HG03280 (cell line): Measurements from ENCODE around the gene CRAMP1.

Experiments
- ATAC-seq: cut with Tn5 transposase; IDR thresholded peaks from one replicate; pipeline ENCODE4 v1.9.1; 2021; ENCODE audit warnings: mild to moderate bottlenecking, moderate library complexity; ENCODE audit not compliant: unreplicated experiment

Gene CRAMP1

GRCh38 chr16:1654505-1655268, 42.5 kb downstream of the CRAMP1 start:
- ATAC-seq: no peak

- no peak for ATAC-seq
Measured at GRCh38 chr16:1655269-1655807, 43.2 kb downstream of the CRAMP1 start.

GRCh38 chr16:1655909-1656807, 44.0 kb downstream of the CRAMP1 start:
- no peak for ATAC-seq

GRCh38 chr16:1656808-1657617, 44.9 kb downstream of the CRAMP1 start:
- ATAC-seq: no peak

GRCh38 chr16:1657841-1658240, 45.7 kb downstream of the CRAMP1 start:
- no peak for ATAC-seq

GRCh38 chr16:1659031-1659430, 46.9 kb downstream of the CRAMP1 start:
- ATAC-seq: no peak

GRCh38 chr16:1661826-1662225, 49.7 kb downstream of the CRAMP1 start:
- ATAC-seq: no peak

- ATAC-seq: no peak
Measured at GRCh38 chr16:1662543-1662942, 50.4 kb downstream of the CRAMP1 start.

- ATAC-seq: no peak
Measured at GRCh38 chr16:1665829-1666228, 53.7 kb downstream of the CRAMP1 start.

- ATAC-seq: no peak
Measured at GRCh38 chr16:1666316-1666715, 54.2 kb downstream of the CRAMP1 start.

- no peak for ATAC-seq
Measured at GRCh38 chr16:1667271-1667670, 55.1 kb downstream of the CRAMP1 start.

- ATAC-seq: no peak
Measured at GRCh38 chr16:1667916-1668315, 55.8 kb downstream of the CRAMP1 start.

GRCh38 chr16:1668612-1669319, 56.6 kb downstream of the CRAMP1 start:
- ATAC-seq: no peak

- ATAC-seq: no peak
Measured at GRCh38 chr16:1669698-1670097, 57.5 kb downstream of the CRAMP1 start.

- ATAC-seq: no peak
Measured at GRCh38 chr16:1670371-1670770, 58.2 kb downstream of the CRAMP1 start.

- ATAC-seq: no peak
Measured at GRCh38 chr16:1670866-1671265, 58.7 kb downstream of the CRAMP1 start.

- ATAC-seq: no peak
Measured at GRCh38 chr16:1673424-1674151, 61.4 kb downstream of the CRAMP1 start.

GRCh38 chr16:1674306-1674705, 62.1 kb downstream of the CRAMP1 start:
- no peak for ATAC-seq

GRCh38 chr16:1674751-1675664, 62.8 kb downstream of the CRAMP1 start:
- ATAC-seq: no peak
